WTC11 (cell line): ENCODE measurements around the gene ATP8B4.

Experiments
- TCF7 ChIP-seq: sonication (generic); formaldehyde crosslinking; IDR thresholded peaks from 2 replicates; pipeline ENCODE4 v1.8.0; 2022; ENCODE audit warnings: mild to moderate bottlenecking, low read depth, missing genetic modification reagents, moderate library complexity
- TF ChIP-seq, protein P1 (sequence below): sonication (generic); formaldehyde crosslinking; IDR thresholded peaks from 2 replicates; pipeline ENCODE4 v1.8.0; 2022; ENCODE audit warnings: mild to moderate bottlenecking, missing genetic modification reagents

DNA sequence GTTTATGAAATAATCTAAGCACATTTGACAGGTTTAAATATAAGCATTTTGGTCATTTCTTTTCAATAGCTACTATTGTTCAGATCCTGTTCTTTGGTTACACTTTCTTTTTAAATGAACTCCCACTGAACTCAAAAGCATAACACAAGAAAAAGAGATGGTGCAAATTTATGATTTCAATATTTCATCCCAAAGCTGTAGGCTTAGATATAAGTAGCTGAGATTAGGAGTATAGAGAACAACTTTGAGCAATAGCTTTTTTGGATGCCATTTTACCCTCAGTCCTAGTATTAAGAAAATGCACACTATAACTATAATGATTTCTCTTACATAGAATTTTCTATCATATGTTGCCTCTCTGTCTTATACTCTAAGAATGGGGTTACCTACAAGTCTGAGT lies 213.8 kb downstream of the ATP8B4 start:
- no peak for TF ChIP-seq TCF7
- TF ChIP-seq, protein P1, sequence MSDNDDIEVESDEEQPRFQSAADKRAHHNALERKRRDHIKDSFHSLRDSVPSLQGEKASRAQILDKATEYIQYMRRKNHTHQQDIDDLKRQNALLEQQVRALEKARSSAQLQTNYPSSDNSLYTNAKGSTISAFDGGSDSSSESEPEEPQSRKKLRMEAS, result no peak
